Measurements from ENCODE around the gene ZGRF1.

ZGRF1 gene

DNA sequence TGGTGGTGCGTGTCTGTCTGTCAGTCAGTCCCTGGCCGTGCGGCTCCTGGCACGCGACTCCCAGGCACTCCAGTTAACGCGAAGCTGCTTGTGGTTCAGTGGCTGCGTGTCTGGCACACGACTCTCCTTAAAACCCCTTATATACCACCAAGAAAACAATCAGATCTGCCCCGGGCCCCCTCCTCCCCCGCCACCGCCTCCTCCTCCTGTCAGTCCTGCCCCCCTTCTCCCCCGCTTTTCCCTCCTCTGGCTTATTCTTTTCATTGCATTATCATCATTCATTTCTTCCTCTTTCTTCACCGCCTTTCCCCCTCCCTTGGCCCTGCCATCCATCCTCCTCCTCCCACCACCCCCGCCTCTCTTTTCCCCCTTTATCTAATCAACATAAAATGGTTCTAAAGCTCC, 120.6 kb downstream of the ZGRF1 start, which contains the start of gene NEUROG2:
Gene NEUROG2 (minus strand): TSS at position 115 of the 405 bp plus-strand sequence. CDS start 705 bp downstream, outside the sequence.
- H3K27me3 ChIP-seq (ENCODE audit: insufficient read depth, low read depth, severe bottlenecking) = peaks cover 95% of the 10 kb centered on the region
- TF ChIP-seq, protein P1, sequence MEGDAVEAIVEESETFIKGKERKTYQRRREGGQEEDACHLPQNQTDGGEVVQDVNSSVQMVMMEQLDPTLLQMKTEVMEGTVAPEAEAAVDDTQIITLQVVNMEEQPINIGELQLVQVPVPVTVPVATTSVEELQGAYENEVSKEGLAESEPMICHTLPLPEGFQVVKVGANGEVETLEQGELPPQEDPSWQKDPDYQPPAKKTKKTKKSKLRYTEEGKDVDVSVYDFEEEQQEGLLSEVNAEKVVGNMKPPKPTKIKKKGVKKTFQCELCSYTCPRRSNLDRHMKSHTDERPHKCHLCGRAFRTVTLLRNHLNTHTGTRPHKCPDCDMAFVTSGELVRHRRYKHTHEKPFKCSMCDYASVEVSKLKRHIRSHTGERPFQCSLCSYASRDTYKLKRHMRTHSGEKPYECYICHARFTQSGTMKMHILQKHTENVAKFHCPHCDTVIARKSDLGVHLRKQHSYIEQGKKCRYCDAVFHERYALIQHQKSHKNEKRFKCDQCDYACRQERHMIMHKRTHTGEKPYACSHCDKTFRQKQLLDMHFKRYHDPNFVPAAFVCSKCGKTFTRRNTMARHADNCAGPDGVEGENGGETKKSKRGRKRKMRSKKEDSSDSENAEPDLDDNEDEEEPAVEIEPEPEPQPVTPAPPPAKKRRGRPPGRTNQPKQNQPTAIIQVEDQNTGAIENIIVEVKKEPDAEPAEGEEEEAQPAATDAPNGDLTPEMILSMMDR (IDR thresholded peaks at IDR 0.05; ENCODE audit: low read depth, low read length) = no peak
- H3K9me3 ChIP-seq (ENCODE audit: severe bottlenecking) = no peaks in the 10 kb centered on the region
- H3K36me3 ChIP-seq = no peaks in the 10 kb centered on the region
- H3K27ac ChIP-seq = no peak within 1 kb of the TSS
- peak within 1 kb of the TSS; percentile 45 for H3K4me3 ChIP-seq (ENCODE audit: low read depth, low read length)
- no peak for DNase-seq

DNA sequence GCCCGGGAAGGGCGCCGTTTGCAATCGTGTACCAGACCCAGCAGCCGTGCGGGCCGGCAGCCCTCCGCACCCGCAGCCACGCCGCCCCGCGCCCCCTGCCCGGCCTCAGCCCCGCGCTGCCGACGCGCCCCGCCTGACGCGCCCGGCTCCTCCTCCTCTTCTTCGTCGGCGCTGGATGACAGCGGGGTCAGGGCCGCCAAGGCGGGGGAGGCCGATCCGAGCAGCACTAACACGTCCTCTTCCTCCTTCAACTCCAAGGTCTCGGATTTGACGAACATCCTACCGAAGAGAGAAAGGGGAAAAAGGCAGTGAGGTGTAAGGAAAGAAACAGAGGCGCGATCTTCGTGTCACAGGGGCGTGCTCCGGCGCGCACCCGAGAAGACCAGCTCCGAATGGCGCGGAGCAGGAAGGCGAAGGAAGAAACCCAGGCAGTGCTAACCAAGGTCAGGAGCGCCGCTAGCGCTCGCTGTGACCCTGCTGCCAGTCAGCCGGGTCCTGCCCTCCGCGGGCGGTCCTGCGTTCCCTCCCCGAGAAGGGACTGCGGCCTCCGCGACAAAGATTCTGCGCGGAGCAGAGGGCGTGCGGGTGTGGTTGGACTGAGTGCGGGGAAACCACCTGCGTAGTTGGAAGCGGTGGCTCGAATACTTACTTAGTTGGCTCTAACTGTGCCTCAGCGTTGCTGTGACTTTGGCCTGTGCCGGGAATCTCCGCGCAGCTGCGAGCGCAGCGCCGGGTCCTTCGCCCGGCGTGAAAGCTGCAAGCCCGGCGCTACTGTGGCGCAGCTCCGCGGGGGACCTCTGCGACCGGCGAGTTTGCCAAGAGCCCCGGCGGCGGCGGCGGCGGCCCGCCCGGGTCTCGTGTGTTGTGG, 121.3 kb downstream of the ZGRF1 start:
- H3K27ac ChIP-seq = no peak overlapping the region
- no peaks in the 10 kb centered on the region for H3K9me3 ChIP-seq (ENCODE audit: severe bottlenecking)
- peaks cover 95% of the 10 kb centered on the region for H3K27me3 ChIP-seq (ENCODE audit: insufficient read depth, low read depth, severe bottlenecking)
- DNase-seq = peak; percentile 32
- H3K4me3 ChIP-seq (ENCODE audit: low read depth, low read length) = peak overlapping the region; percentile 45
- TF ChIP-seq, protein P1 (IDR thresholded peaks at IDR 0.05; ENCODE audit: low read depth, low read length) = no peak
- no peaks in the 10 kb centered on the region for H3K36me3 ChIP-seq

DNA sequence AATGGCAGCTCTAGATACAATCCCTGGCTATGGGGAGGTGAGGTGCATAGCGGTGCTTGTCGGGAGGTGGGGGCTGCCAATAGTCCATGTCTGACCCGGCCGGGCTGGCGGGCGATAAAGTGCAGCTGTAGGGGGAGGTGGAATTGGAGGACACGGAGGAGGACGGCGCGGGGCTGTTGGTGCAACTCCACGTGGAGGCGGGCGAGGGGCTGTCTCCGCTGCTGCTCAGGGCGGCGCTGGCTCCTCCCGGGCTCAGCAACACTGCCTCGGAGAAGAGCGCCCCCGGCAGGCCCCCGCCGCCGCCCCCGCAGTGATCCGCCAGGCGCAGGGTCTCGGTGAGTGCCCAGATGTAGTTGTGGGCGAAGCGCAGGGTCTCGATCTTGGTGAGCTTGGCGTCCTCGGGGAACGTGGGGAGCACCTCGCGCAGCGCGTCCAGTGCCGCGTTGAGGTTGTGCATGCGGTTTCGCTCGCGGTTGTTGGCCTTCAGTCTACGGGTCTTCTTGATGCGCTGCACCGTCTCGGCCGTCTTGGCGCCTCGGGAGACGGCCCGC, 122.0 kb downstream of the ZGRF1 start:
- peak overlapping the region; percentile 45 for H3K4me3 ChIP-seq (ENCODE audit: low read depth, low read length)
- H3K36me3 ChIP-seq = no peaks in the 10 kb centered on the region
- peak; percentile 42 for DNase-seq
- TF ChIP-seq, protein P1 (IDR thresholded peaks at IDR 0.05; ENCODE audit: low read depth, low read length) = peak; percentile 39; the same call in 1 of the 2 replicates
- H3K9me3 ChIP-seq (ENCODE audit: severe bottlenecking) = no peaks in the 10 kb centered on the region
- peaks cover 95% of the 10 kb centered on the region for H3K27me3 ChIP-seq (ENCODE audit: insufficient read depth, low read depth, severe bottlenecking)
- H3K27ac ChIP-seq = no peak overlapping the region

DNA sequence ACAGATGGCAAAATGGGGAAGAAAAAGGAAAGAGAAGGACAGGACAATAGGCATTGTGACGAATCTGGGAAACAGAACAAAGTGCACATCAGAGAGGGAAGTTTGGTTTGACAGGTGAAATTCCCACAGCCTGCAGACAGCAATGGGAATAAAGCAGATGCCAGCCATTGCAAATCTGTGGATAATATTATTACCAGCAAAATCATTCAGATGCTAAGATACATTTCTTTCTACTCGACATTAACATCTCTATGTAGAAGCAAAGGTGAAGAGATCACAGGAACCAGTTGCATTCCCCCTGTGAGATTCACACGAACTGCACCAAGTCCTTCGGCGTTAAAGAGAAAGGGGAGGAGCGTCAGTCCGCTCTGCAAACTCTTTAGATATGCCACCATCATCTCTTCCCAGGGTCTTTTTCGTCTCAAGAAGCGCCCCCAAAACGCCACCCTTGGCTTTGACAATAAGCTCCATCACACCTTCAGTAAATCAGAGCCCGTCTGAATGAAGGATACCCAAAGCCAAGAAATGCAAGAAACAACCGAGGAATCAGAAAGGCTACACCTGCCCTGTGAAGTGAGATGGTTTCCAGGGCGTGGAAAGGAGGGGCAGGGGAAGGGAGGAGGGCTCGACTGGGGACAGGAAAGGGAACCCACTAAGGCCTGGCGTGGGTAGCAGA, 122.6 kb downstream of the ZGRF1 start:
- H3K4me3 ChIP-seq (ENCODE audit: low read depth, low read length) = peak overlapping the region; percentile 45
- TF ChIP-seq, protein P1 (IDR thresholded peaks at IDR 0.05; ENCODE audit: low read depth, low read length) = no peak
- H3K27me3 ChIP-seq (ENCODE audit: insufficient read depth, low read depth, severe bottlenecking) = peaks cover 97% of the 10 kb centered on the region
- H3K27ac ChIP-seq = no peak overlapping the region
- DNase-seq = no peak
- no peaks in the 10 kb centered on the region for H3K36me3 ChIP-seq
- H3K9me3 ChIP-seq (ENCODE audit: severe bottlenecking) = no peaks in the 10 kb centered on the region

DNA sequence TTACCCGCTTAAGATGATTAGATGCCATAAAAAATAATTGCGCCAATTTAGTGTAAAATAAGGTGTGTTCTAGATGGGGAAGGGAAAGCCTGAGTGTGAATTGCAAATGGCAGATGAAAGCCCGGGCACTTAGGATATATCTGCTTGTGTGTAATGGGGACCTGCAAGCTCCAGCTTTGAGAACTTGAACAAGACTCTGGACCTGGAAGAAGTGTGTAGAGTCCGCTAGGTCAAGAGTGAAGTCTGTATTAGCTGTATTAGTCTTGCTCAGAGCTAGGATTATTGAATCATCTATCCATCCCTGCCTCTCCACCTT, 124.9 kb downstream of the ZGRF1 start:
- H3K27ac ChIP-seq = no peak overlapping the region
- no peak overlapping the region for H3K4me3 ChIP-seq (ENCODE audit: low read depth, low read length)
- TF ChIP-seq, protein P1 (IDR thresholded peaks at IDR 0.05; ENCODE audit: low read depth, low read length) = no peak
- H3K36me3 ChIP-seq = no peaks in the 10 kb centered on the region
- H3K27me3 ChIP-seq (ENCODE audit: insufficient read depth, low read depth, severe bottlenecking) = peaks cover 96% of the 10 kb centered on the region
- DNase-seq = no peak
- H3K9me3 ChIP-seq (ENCODE audit: severe bottlenecking) = no peaks in the 10 kb centered on the region
